Measurements from ENCODE around the gene FAM13B. TPM values are rescaled to one million over a fixed set of nuclear protein-coding genes. Genes with fewer than 3 reads are reported as not detected.

The FAM13B gene
- total RNA-seq, 1 donor from 2014 or later, result 49.1 TPM

DNA sequence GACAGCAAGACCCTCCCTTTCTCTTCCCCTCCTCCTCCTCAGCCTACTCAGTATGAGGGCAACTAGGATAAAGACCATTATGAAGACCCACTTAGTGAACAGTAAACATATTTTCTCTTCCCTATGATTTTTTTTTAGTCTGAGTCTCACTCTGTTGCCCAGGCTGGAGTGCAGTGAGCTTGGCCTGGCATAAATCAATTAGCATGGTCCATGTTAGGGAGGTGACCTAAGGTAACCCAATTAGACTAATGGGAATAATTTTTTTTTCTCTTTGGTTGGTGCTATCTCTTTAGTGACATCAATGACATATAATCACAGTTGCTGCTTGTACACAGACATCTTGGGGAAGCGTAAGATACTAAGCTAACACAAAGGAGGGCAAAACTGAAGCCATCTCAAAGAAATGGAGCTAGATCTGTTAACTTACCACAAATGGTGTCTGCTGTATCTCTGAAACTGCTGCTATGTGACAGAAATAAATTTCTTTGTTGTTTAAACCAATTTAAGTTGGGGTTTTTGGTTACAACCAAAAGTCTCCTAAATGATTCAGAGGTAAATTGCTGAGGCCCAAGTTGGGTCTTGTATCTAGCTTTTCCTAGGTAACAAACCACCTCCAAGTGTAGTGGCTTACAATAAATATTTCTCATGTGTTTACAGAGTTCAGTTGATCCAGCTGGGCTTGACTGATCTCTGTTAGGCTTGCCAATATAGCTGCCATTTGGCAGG, 130.3 kb downstream of the FAM13B start:
- no peaks in the 10 kb centered on the region for H3K27me3 Mint-ChIP-seq (ENCODE audit: low read depth)
- no peak overlapping the region for H3K27ac Mint-ChIP-seq (ENCODE audit: unreplicated experiment)
- DNase-seq (ENCODE audit: low read depth, low spot score), result no peak
- H3K4me3 Mint-ChIP-seq, result no peak overlapping the region
- no peaks in the 10 kb centered on the region for H3K36me3 Mint-ChIP-seq (ENCODE audit: low read depth)
- peaks cover 17% of the 10 kb centered on the region for H3K4me1 Mint-ChIP-seq
- TF ChIP-seq, protein P1, sequence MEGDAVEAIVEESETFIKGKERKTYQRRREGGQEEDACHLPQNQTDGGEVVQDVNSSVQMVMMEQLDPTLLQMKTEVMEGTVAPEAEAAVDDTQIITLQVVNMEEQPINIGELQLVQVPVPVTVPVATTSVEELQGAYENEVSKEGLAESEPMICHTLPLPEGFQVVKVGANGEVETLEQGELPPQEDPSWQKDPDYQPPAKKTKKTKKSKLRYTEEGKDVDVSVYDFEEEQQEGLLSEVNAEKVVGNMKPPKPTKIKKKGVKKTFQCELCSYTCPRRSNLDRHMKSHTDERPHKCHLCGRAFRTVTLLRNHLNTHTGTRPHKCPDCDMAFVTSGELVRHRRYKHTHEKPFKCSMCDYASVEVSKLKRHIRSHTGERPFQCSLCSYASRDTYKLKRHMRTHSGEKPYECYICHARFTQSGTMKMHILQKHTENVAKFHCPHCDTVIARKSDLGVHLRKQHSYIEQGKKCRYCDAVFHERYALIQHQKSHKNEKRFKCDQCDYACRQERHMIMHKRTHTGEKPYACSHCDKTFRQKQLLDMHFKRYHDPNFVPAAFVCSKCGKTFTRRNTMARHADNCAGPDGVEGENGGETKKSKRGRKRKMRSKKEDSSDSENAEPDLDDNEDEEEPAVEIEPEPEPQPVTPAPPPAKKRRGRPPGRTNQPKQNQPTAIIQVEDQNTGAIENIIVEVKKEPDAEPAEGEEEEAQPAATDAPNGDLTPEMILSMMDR (conservative IDR thresholded peaks at IDR 0.05), result no peak
- H3K9me3 Mint-ChIP-seq, result peaks cover 3% of the 10 kb centered on the region

DNA sequence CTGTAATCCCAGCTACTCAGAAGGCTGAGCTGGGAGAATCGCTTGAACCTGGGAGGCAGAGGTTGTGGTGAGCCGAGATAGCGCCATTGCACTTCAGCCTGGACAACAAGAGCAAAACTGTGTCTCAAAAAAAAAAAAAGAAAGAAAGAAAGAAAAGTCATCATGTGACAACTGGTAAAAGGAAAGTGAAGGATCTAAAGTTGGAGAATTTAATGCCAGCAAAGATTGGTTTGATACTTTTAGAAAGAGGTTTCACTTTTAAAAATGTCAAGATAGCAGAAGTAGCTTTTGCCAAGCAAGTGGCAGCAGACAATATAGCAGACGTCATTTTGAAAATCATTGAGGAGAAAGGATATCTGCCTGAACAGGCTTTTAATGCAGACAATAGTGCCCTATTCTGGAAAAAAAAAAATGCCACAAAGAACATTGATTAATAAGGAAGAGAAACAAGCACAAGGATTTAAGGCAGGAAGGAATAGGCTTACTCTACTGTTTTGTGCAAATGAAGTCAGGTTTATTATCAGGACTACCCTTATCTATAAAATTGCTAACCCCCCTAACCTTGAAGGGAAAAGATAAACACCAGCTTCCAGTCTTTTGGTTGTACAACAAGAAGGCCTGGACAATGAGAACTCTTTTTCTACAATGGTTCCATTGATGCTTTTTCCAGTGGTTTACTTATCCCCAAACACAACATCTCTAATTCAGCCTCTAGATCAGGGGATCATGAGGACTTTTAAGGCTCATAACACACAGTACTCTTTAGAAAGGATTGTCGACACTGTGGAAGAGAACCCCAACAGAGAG, 131.7 kb downstream of the FAM13B start:
- Mint-ChIP-seq H3K27ac (ENCODE audit: unreplicated experiment) (no peak overlapping the region), H3K4me3 (no peak overlapping the region), H3K4me1 (peaks cover 17% of the 10 kb centered on the region), H3K27me3 (ENCODE audit: low read depth) (no peaks in the 10 kb centered on the region), H3K9me3 (peaks cover 3% of the 10 kb centered on the region), H3K36me3 (ENCODE audit: low read depth) (no peaks in the 10 kb centered on the region)
- no peak for DNase-seq (ENCODE audit: low read depth, low spot score)
- TF ChIP-seq, protein P1 (conservative IDR thresholded peaks at IDR 0.05), result no peak

DNA sequence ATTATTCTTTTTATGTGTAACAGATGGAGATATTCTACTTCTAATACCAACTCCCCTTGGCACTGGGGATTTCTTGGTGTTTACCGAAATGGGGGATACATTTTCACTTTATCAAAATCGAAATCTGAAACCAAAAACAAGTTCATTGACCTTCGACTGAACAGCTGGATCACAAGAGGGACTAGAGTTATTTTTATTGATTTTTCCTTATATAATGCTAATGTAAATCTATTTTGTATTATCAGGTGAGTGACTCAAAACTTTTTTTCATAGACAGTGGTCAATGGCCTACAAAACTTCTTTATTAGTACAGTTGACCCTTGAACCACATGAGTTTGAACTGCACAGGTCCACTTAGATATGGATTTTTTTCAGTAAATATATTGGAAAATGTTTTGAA, 133.4 kb downstream of the FAM13B start:
- H3K9me3 Mint-ChIP-seq, result peaks cover 3% of the 10 kb centered on the region
- DNase-seq (ENCODE audit: low read depth, low spot score), result no peak
- H3K27me3 Mint-ChIP-seq (ENCODE audit: low read depth), result no peaks in the 10 kb centered on the region
- no peaks in the 10 kb centered on the region for H3K36me3 Mint-ChIP-seq (ENCODE audit: low read depth)
- TF ChIP-seq, protein P1 (conservative IDR thresholded peaks at IDR 0.05), result no peak
- no peak overlapping the region for H3K27ac Mint-ChIP-seq (ENCODE audit: unreplicated experiment)
- no peak overlapping the region for H3K4me3 Mint-ChIP-seq
- peaks cover 17% of the 10 kb centered on the region for H3K4me1 Mint-ChIP-seq

DNA sequence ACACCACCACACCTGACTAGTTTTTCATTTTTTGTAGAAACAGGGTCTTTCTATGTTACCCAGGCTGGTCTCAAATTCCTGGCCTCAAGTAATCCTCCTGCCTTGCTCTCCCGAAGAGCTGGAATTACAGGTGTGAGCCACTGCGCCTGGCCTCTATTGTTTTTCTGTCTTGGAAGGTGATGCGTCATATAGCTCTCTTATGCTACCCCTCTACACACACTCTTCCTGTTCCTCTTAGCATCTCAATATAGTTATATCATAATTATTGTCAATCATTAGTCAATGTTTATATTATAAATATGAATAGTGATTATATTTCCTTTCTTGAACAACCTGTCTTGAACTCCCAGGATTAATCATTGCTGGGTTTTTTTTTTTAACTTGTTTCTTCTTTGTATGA, 136.3 kb downstream of the FAM13B start:
- Mint-ChIP-seq H3K27me3 (ENCODE audit: low read depth) (no peaks in the 10 kb centered on the region), H3K27ac (ENCODE audit: unreplicated experiment) (no peak overlapping the region), H3K4me1 (peaks cover 7% of the 10 kb centered on the region), H3K4me3 (no peak overlapping the region), H3K36me3 (ENCODE audit: low read depth) (no peaks in the 10 kb centered on the region), H3K9me3 (no peaks in the 10 kb centered on the region)
- no peak for DNase-seq (ENCODE audit: low read depth, low spot score)
- TF ChIP-seq, protein P1 (conservative IDR thresholded peaks at IDR 0.05), result no peak

DNA sequence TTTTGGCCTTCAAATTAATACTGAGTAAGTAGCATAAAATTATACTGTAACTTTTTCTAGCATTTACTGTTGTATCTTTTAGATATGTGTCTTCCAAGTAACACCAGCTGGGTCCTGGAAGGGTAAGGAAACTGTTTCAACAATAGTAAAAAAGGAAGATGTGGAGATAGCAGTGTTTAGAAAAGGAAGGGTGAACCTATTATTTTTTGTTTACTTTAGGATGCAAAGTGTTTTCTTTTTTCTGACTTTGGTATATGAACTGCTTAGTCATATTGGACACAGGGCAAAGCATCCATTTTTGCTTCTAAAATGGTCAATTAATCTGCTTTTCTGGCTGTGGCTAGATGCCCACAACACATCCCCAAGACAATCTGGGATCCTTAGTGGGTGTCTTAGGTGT, 138.3 kb downstream of the FAM13B start:
- Mint-ChIP-seq H3K27me3 (ENCODE audit: low read depth) (no peaks in the 10 kb centered on the region), H3K4me3 (no peak overlapping the region), H3K36me3 (ENCODE audit: low read depth) (no peaks in the 10 kb centered on the region), H3K9me3 (no peaks in the 10 kb centered on the region), H3K4me1 (no peaks in the 10 kb centered on the region), H3K27ac (ENCODE audit: unreplicated experiment) (no peak overlapping the region)
- no peak for DNase-seq (ENCODE audit: low read depth, low spot score)
- TF ChIP-seq, protein P1 (conservative IDR thresholded peaks at IDR 0.05), result no peak
